H1 (cell line): ENCODE measurements around the gene SAMD4A. TPM values are rescaled to one million over a fixed set of nuclear protein-coding genes. Genes with fewer than 3 reads are reported as not detected.

Experiments used
- CTCF ChIA-PET: fragments of 300-600 bp; sonication (Branson Sonifier 250); formaldehyde crosslinking; loops from one replicate; lab custom pipeline; 2021; ENCODE audit not compliant: partially characterized antibody; lab: Charles Lee
- POLR2A ChIA-PET: fragments of 300-600 bp; sonication (Branson Sonifier 250); formaldehyde crosslinking; loops from one replicate; lab custom pipeline; 2021; ENCODE audit warnings: inconsistent platforms; ENCODE audit not compliant: partially characterized antibody; lab: Charles Lee
- DNase-seq, 2 experiments: peaks; one replicate each; pipeline versions ENCODE4 v3.0.0 to v3.0.0-alpha.2; 2010 to 2022; ENCODE audit warnings: low spot score in 2 of 2, low read depth in 1 of 2, mixed read lengths in 1 of 2
- FAIRE-seq: peaks from 2 replicates; lab custom pipeline; 2011; peaks lifted over from hg19 to GRCh38; lab: Jason Lieb, UNC
- H2AFZ ChIP-seq: 2 replicates; pipeline ENCODE4 v1.8.1; 2012; ENCODE audit warnings: low read length, inconsistent platforms
- H2AK5ac ChIP-seq: 2 replicates; pipeline ENCODE4 v1.6.1; 2013; ENCODE audit warnings: low read depth, low read length
- H2BK120ac ChIP-seq: replicated peaks from 2 replicates; pipeline ENCODE3; 2013; ENCODE audit warnings: low read depth, low read length, inconsistent platforms
- H2BK12ac ChIP-seq: 2 replicates; pipeline ENCODE4 v1.6.1; 2013; ENCODE audit warnings: low read depth, low read length
- H2BK15ac ChIP-seq: 2 replicates; pipeline ENCODE4 v1.6.1; 2013; ENCODE audit warnings: low read length
- H2BK20ac ChIP-seq: 2 replicates; pipeline ENCODE4 v1.6.1; 2013; ENCODE audit warnings: low read length
- H2BK5ac ChIP-seq: 2 replicates; pipeline ENCODE4 v1.6.1; 2013; ENCODE audit warnings: low read depth, low read length
- H3K14ac ChIP-seq: 2 replicates; pipeline ENCODE4 v1.6.1; 2013; ENCODE audit warnings: inconsistent platforms; ENCODE audit not compliant: insufficient read length
- H3K18ac ChIP-seq: 2 replicates; pipeline ENCODE4 v1.6.1; 2013; ENCODE audit warnings: low read length; ENCODE audit errors: extremely low read depth
- H3K23ac ChIP-seq: 2 replicates; pipeline ENCODE4 v1.6.1; 2013; ENCODE audit warnings: inconsistent platforms; ENCODE audit not compliant: insufficient read length
- H3K23me2 ChIP-seq: 2 replicates; pipeline ENCODE4 v1.6.1; 2013; ENCODE audit warnings: low read depth, low read length
- H3K27ac ChIP-seq: 2 replicates; pipeline ENCODE4 v1.6.1; 2011; ENCODE audit warnings: low read depth, low read length, inconsistent platforms
- H3K27me3 ChIP-seq, 4 experiments: replicated peaks in 1 of 4; 1 replicate in 1 of 4; 2 replicates in 3 of 4; pipeline versions ENCODE4 v1.6.1 to v1.8.1; 2011 to 2013; ENCODE audit warnings: low read length in 3 of 4, mild to moderate bottlenecking in 3 of 4, inconsistent platforms in 2 of 4, mixed read lengths in 2 of 4, moderate library complexity in 1 of 4; ENCODE audit not compliant: control insufficient read depth in 3 of 4, insufficient read depth in 3 of 4; ENCODE audit errors: extremely low read depth in 1 of 4
- H3K36me3 ChIP-seq, 4 experiments: 2 replicates each; pipeline versions ENCODE4 v1.6.1 to v1.8.1; 2011 to 2013; ENCODE audit warnings: mild to moderate bottlenecking in 4 of 4, low read length in 3 of 4, moderate library complexity in 2 of 4, control low read depth in 1 of 4, inconsistent platforms in 1 of 4; ENCODE audit not compliant: insufficient read depth in 4 of 4, control insufficient read depth in 2 of 4
- H3K4ac ChIP-seq: replicated peaks from 2 replicates; pipeline ENCODE3; 2013; ENCODE audit warnings: low read length, low read depth, mixed read lengths, inconsistent platforms; ENCODE audit not compliant: insufficient read length
- H3K4me1 ChIP-seq, 4 experiments: replicated peaks in 1 of 4; 1 replicate in 1 of 4; 2 replicates in 3 of 4; pipeline versions ENCODE4 v1.6.1 to v1.8.1; 2011 to 2013; ENCODE audit warnings: low read length in 3 of 4, inconsistent platforms in 2 of 4, mixed read lengths in 1 of 4; ENCODE audit not compliant: insufficient read depth in 4 of 4, control insufficient read depth in 3 of 4
- H3K4me2 ChIP-seq, 2 experiments: 2 replicates each; pipeline versions ENCODE4 v1.6.1 to v1.8.1; 2011 to 2013; ENCODE audit warnings: low read depth in 2 of 2, low read length in 2 of 2, control low read depth in 1 of 2, inconsistent platforms in 1 of 2, mild to moderate bottlenecking in 1 of 2; ENCODE audit not compliant: insufficient read depth in 1 of 2
- H3K4me3 ChIP-seq, 4 experiments: fragments of 200-600, 300-600 bp in 1 of 4; sonication (generic), shearing (Covaris generic), sonication (Bioruptor Twin) in 1 of 4; 2 replicates each; pipeline versions ENCODE4 v1.5.1 to v1.8.1; 2011 to 2016; ENCODE audit warnings: low read length in 4 of 4, low read depth in 3 of 4, control low read depth in 2 of 4, inconsistent platforms in 2 of 4, mild to moderate bottlenecking in 2 of 4, mixed read lengths in 1 of 4, moderate library complexity in 1 of 4; ENCODE audit not compliant: insufficient read depth in 2 of 4; ENCODE audit errors: extremely low read depth in 1 of 4
- H3K56ac ChIP-seq: replicated peaks from 2 replicates; pipeline ENCODE3; 2013; ENCODE audit warnings: low read depth, mild to moderate bottlenecking, mixed read lengths, low read length, inconsistent platforms; ENCODE audit not compliant: insufficient read length
- H3K79me1 ChIP-seq: 2 replicates; pipeline ENCODE4 v1.6.1; 2013; ENCODE audit warnings: low read depth, low read length, control low read depth
- H3K79me2 ChIP-seq, 2 experiments: 2 replicates each; pipeline versions ENCODE4 v1.6.1 to v1.8.1; 2012 to 2013; ENCODE audit warnings: low read length in 2 of 2, mild to moderate bottlenecking in 2 of 2, inconsistent platforms in 1 of 2; ENCODE audit not compliant: insufficient read depth in 2 of 2, control insufficient read depth in 1 of 2
- H3K9ac ChIP-seq, 4 experiments: replicated peaks in 1 of 4; 1 replicate in 1 of 4; 2 replicates in 3 of 4; pipeline versions ENCODE4 v1.6.1 to v1.8.1; 2011 to 2013; ENCODE audit warnings: low read depth in 3 of 4, low read length in 3 of 4, control low read depth in 2 of 4, mild to moderate bottlenecking in 2 of 4, moderate library complexity in 2 of 4, inconsistent platforms in 1 of 4; ENCODE audit errors: extremely low read depth in 1 of 4
- H3K9me3 ChIP-seq, 2 experiments: 2 replicates each; pipeline versions ENCODE4 v1.6.1 to v1.8.1; 2012 to 2013; ENCODE audit warnings: mild to moderate bottlenecking in 2 of 2, moderate library complexity in 2 of 2, control low read depth in 1 of 2, inconsistent platforms in 1 of 2, low read depth in 1 of 2, low read length in 1 of 2, mixed read lengths in 1 of 2; ENCODE audit not compliant: insufficient read depth in 2 of 2
- H4K20me1 ChIP-seq, 2 experiments: replicated peaks in 1 of 2; 2 replicates each; pipeline versions ENCODE3 to v1.8.1; 2011 to 2013; ENCODE audit warnings: inconsistent platforms in 2 of 2, low read length in 2 of 2, mild to moderate bottlenecking in 1 of 2; ENCODE audit not compliant: insufficient read depth in 2 of 2, control insufficient read depth in 1 of 2
- H4K5ac ChIP-seq: 2 replicates; pipeline ENCODE4 v1.6.1; 2013; ENCODE audit warnings: low read length, low read depth, mixed read lengths, inconsistent platforms; ENCODE audit not compliant: insufficient read length
- H4K8ac ChIP-seq: 2 replicates; pipeline ENCODE4 v1.8.0; 2013; ENCODE audit warnings: mild to moderate bottlenecking, moderate library complexity, low read length, inconsistent platforms; ENCODE audit not compliant: insufficient read depth; ENCODE audit errors: extremely low read depth
- H4K91ac ChIP-seq: replicated peaks from 2 replicates; pipeline ENCODE3; 2013; ENCODE audit warnings: low read length, mixed read lengths, inconsistent platforms; ENCODE audit not compliant: insufficient read length
- ATF3 ChIP-seq: IDR thresholded peaks from 2 replicates; pipeline ENCODE4 v1.6.1; 2011; ENCODE audit warnings: low read depth, mild to moderate bottlenecking, low read length; ENCODE audit not compliant: insufficient read depth
- CREB1 ChIP-seq: IDR thresholded peaks from 2 replicates; pipeline ENCODE4 v1.6.1; 2012; ENCODE audit warnings: inconsistent platforms
- CTBP2 ChIP-seq: IDR thresholded peaks from 2 replicates; pipeline ENCODE4 v1.7.0; 2011; ENCODE audit warnings: borderline replicate concordance, mild to moderate bottlenecking, moderate library complexity, mixed read lengths, low read length; ENCODE audit not compliant: insufficient read depth, insufficient read length
- EP300 ChIP-seq, 2 experiments: IDR thresholded peaks; 1 replicate in 1 of 2; 2 replicates in 1 of 2; pipeline ENCODE4 v1.6.1; 2011 to 2012; ENCODE audit warnings: low read depth in 2 of 2, low read length in 2 of 2, mild to moderate bottlenecking in 2 of 2, borderline replicate concordance in 1 of 2, inconsistent platforms in 1 of 2, moderate library complexity in 1 of 2
- FOSL1 ChIP-seq: IDR thresholded peaks from 2 replicates; pipeline ENCODE4 v1.6.1; 2011; ENCODE audit warnings: mild to moderate bottlenecking, low read depth, low read length, moderate library complexity; ENCODE audit not compliant: insufficient read depth
- KDM5A ChIP-seq: fragments of 200-600 bp; IDR thresholded peaks from 2 replicates; pipeline ENCODE4 v1.7.1; 2012; ENCODE audit warnings: mild to moderate bottlenecking, low read length, inconsistent platforms, mixed read lengths
- POLR2AphosphoS5 ChIP-seq: IDR thresholded peaks from 2 replicates; pipeline ENCODE4 v1.6.1; 2011; ENCODE audit warnings: low read depth, low read length
- POU5F1 ChIP-seq: IDR thresholded peaks from 2 replicates; pipeline ENCODE4 v1.6.1; 2011; ENCODE audit warnings: low read depth, mild to moderate bottlenecking, low read length, moderate library complexity
- RNF2 ChIP-seq: fragments of 200-900, 300-1000 bp; sonication (generic); IDR thresholded peaks from 2 replicates; pipeline ENCODE4 v1.7.1; 2016; ENCODE audit warnings: borderline replicate concordance, low read depth, mild to moderate bottlenecking, antibody characterized with exemption, low read length; ENCODE audit not compliant: poor library complexity, severe bottlenecking; ENCODE audit errors: missing control alignments
- SIN3A ChIP-seq, 2 experiments: IDR thresholded peaks in 1 of 2; conservative IDR thresholded peaks in 1 of 2; 2 replicates each; pipeline ENCODE4 v1.6.1; 2011 to 2012; ENCODE audit warnings: low read length in 2 of 2, improper control_type of control experiment in 1 of 2, low read depth in 1 of 2, mild to moderate bottlenecking in 1 of 2
- SP2 ChIP-seq: IDR thresholded peaks from 2 replicates; pipeline ENCODE4 v1.6.1; 2012; ENCODE audit warnings: mild to moderate bottlenecking, low read length, inconsistent platforms
- TAF7 ChIP-seq: optimal IDR thresholded peaks from 2 replicates; pipeline ENCODE3; 2011; ENCODE audit warnings: low read depth, mild to moderate bottlenecking, inconsistent platforms, low read length, moderate library complexity, borderline replicate concordance
- WGBS, 2 experiments: shearing (Covaris generic) in 1 of 2; methylation state at CpG; one replicate each; pipeline versions ENCODE4 v1.1.6 to v1.1.7; 2013 to 2015; ENCODE audit warnings: low lambda C conversion rate in 2 of 2, mixed read lengths in 2 of 2, inconsistent platforms in 1 of 2, low coverage in 1 of 2, missing lambda C conversion rate in 1 of 2; ENCODE audit not compliant: insufficient replicate concordance in 2 of 2, insufficient coverage in 1 of 2, insufficient read length in 1 of 2; ENCODE audit errors: extremely low coverage in 1 of 2, missing lambda C conversion rate in 1 of 2; 5-methylcytosine and 5-hydroxymethylcytosine counted together
- polyA plus RNA-seq, 7 experiments: library from polyadenylated mRNA; depleted of rRNA in 3 of 7; stranded (reverse) in 5 of 7; unstranded in 2 of 7; fragments of >200 nt in 5 of 7; fragments of 200-250 nt in 2 of 7; gene quantifications; 1 replicate in 5 of 7; 2 replicates in 1 of 7; 4 replicates in 1 of 7; pipeline versions ENCODE4 v1.2.1 to v1.2.3, GENCODE V29; 2011 to 2013; ENCODE audit warnings: missing spikeins in 2 of 7, mixed read lengths in 2 of 7
- total RNA-seq: library from RNA; stranded (reverse); fragmentation: NEBNext Ultra II Directional; extraction: Animal tissue kit (Norgen Biotek cat#: 25700); gene quantifications from 2 replicates; pipeline ENCODE4 v1.2.1, GENCODE V29; 2021

Gene SAMD4A
- total and polyA plus RNA-seq, 2 of the 8 experiments (the other 6 are each of a cell fraction or from before 2014, with no cell fraction given) = 2.4 to 12.3 TPM

GRCh38 chr14:54759982-54760585, 193.2 kb downstream of the SAMD4A start:
- POLR2A ChIA-PET = interaction anchor here (1.3 to 2.1 kb wide), 2 partner anchors 15 to 195 kb away, joined by 4 read pairs; no protein-coding TSS in a partner anchor
- no peak overlapping the region for H4K8ac ChIP-seq
- TF ChIP-seq EP300 (IDR thresholded peaks at IDR 0.05; ENCODE audit: borderline replicate concordance in 1 of 2, low read depth in 2 of 2, low read length in 2 of 2) = no peak
- TF ChIP-seq FOSL1 = no peak
- no peak for TF ChIP-seq SP2
- TF ChIP-seq SIN3A (conservative IDR thresholded peaks at IDR 0.05 in 1 of 2, IDR thresholded peaks at IDR 0.05 in 1 of 2; ENCODE audit: low read depth in 1 of 2, low read length in 2 of 2) = no peak
- TF ChIP-seq CTBP2 = no peak
- TF ChIP-seq KDM5A = no peak
- TF ChIP-seq CREB1 = no peak
- TF ChIP-seq RNF2 = no peak
- TF ChIP-seq ATF3 = no peak
- no peak for TF ChIP-seq POLR2AphosphoS5
- TF ChIP-seq TAF7 = no peak
- no peak for TF ChIP-seq POU5F1

More at GRCh38 chr14:54759982-54760585, 193.2 kb downstream of the SAMD4A start:
- Histone ChIP-seq H3K79me2 (no peaks in the 10 kb centered on the region), H3K27me3 (no peaks in the 10 kb centered on the region), H3K9ac (no peak overlapping the region), H4K5ac (no peak overlapping the region), H3K14ac (no peak overlapping the region), H4K20me1 (no peaks in the 10 kb centered on the region), H3K56ac (no peak overlapping the region), H2BK5ac (no peak overlapping the region), H2AK5ac (no peak overlapping the region), H3K27ac (no peak overlapping the region), H3K36me3 (0 out of 8 replicates have a peak, but pooled peaks cover 0 to 2% (median 0%) of the 10 kb centered on the region in 4 experiments), H3K23ac (no peak overlapping the region), H2BK12ac (no peak overlapping the region), H3K4me1 (no peaks in the 10 kb centered on the region), H2BK20ac (no peak overlapping the region), H3K4me3 (no peak overlapping the region), H2AFZ (no peak overlapping the region), H2BK120ac (no peak overlapping the region), H3K4me2 (no peak overlapping the region), H3K79me1 (no peaks in the 10 kb centered on the region; the same call in 1 of the 2 replicates), H3K23me2 (no peaks in the 10 kb centered on the region), H2BK15ac (no peak overlapping the region), H3K4ac (no peak overlapping the region), H3K18ac (no peak overlapping the region), H3K9me3 (no peaks in the 10 kb centered on the region), H4K91ac (no peak overlapping the region)
- CTCF ChIA-PET = interaction anchor here (1.0 to 1.7 kb wide), 5 partner anchors 12 to 69 kb away, joined by 3 to 6 read pairs (median 4); no protein-coding TSS in a partner anchor
- no peak for DNase-seq
- no peak for FAIRE-seq
- 93% methylated on average over 18 of the region's 33 CpGs; no CpG with 5 or more reads in 1 of the 2 experiments for WGBS, 2 experiments
